PC-3 (cell line): ENCODE measurements around the gene OR7C2. TPM values are rescaled to one million over a fixed set of nuclear protein-coding genes. Genes with fewer than 3 reads are reported as not detected.

Experiments used
- ATAC-seq: fragments of 200-7000 bp; cut with Tn5 transposase; 2 replicates; pipeline ENCODE4 v1.9.1; 2020; ENCODE audit warnings: mild to moderate bottlenecking, moderate library complexity
- Bru-seq: library from RNA; stranded (reverse); fragments of 400-500 nt; gene quantifications from one replicate; lab custom pipeline; 2021; lab: Mats Ljungman, UMichigan
- BruChase-seq, 2 experiments: library from RNA; stranded (reverse); fragments of 400-500 nt; gene quantifications; one replicate each; lab custom pipeline; 2021; lab: Mats Ljungman, UMichigan
- BruUV-seq: library from RNA; stranded (reverse); fragments of 400-500 nt; replicated peaks from 2 replicates; lab custom pipeline; 2021; lab: Mats Ljungman, UMichigan
- CTCF ChIA-PET: fragments of 300-600 bp; sonication (Branson Sonifier 250); formaldehyde crosslinking; loops from one replicate; lab custom pipeline; 2022; ENCODE audit warnings: antibody characterized with exemption; lab: Charles Lee
- POLR2A ChIA-PET: fragments of 300-600 bp; sonication (Branson Sonifier 250); formaldehyde crosslinking; loops from one replicate; lab custom pipeline; 2022; ENCODE audit warnings: antibody characterized with exemption; ENCODE audit not compliant: unreplicated experiment; lab: Charles Lee
- DNase-seq: peaks from one replicate; pipeline ENCODE4 v3.0.0-alpha.2; 2015
- H2AFZ ChIP-seq: fragments of 300-600 bp; sonication (generic); 2 replicates; pipeline ENCODE4 v1.6.0; 2016; ENCODE audit warnings: antibody characterized with exemption, low read length
- H3F3A ChIP-seq: fragments of 300-600 bp; sonication (generic); one replicate; pipeline ENCODE4 v1.6.0; 2017; ENCODE audit warnings: antibody characterized with exemption, low read length, control low read depth, mild to moderate bottlenecking; ENCODE audit not compliant: unreplicated experiment
- H3K27ac ChIP-seq: fragments of 300-600 bp; sonication (generic); 2 replicates; pipeline ENCODE4 v1.5.1; 2016; ENCODE audit warnings: mild to moderate bottlenecking, low read length
- H3K27me3 ChIP-seq: fragments of 300-600 bp; sonication (generic); 2 replicates; pipeline ENCODE4 v1.6.1; 2016; ENCODE audit warnings: low read length, mixed read lengths
- H3K36me3 ChIP-seq: fragments of 300-600 bp; sonication (generic); 2 replicates; pipeline ENCODE4 v1.6.1; 2016; ENCODE audit warnings: low read depth, mixed run types, low read length, mixed read lengths
- H3K4me1 ChIP-seq: fragments of 300-600 bp; sonication (generic); 2 replicates; pipeline ENCODE4 v1.5.1; 2016; ENCODE audit warnings: low read length; ENCODE audit not compliant: insufficient read depth
- H3K4me2 ChIP-seq: fragments of 300-600 bp; sonication (generic); 2 replicates; pipeline ENCODE4 v1.6.0; 2016; ENCODE audit warnings: low read length
- H3K4me3 ChIP-seq: fragments of 300-600 bp; sonication (generic); 2 replicates; pipeline ENCODE4 v1.5.1; 2016; ENCODE audit warnings: mild to moderate bottlenecking, low read length, mixed read lengths
- H3K79me2 ChIP-seq: fragments of 300-600 bp; sonication (generic); 2 replicates; pipeline ENCODE4 v1.6.1; 2017; ENCODE audit warnings: low read length, mixed read lengths
- H3K9ac ChIP-seq: fragments of 300-600 bp; sonication (generic); 2 replicates; pipeline ENCODE4 v1.6.0; 2016; ENCODE audit warnings: mild to moderate bottlenecking, low read length
- H3K9me2 ChIP-seq: fragments of 300-600 bp; sonication (generic); replicated peaks from 2 replicates; pipeline ENCODE4 v1.6.1; 2016; ENCODE audit warnings: mixed run types, low read length, mixed read lengths
- H3K9me3 ChIP-seq: fragments of 300-600 bp; sonication (generic); 2 replicates; pipeline ENCODE4 v1.6.1; 2016; ENCODE audit warnings: low read length, mixed read lengths
- H4K20me1 ChIP-seq: fragments of 300-600 bp; sonication (generic); 2 replicates; pipeline ENCODE4 v1.6.1; 2016; ENCODE audit warnings: low read length, mixed read lengths
- CTCF ChIP-seq: fragments of 300-600 bp; sonication (generic); conservative IDR thresholded peaks from 2 replicates; pipeline ENCODE4 v1.5.1; 2017; ENCODE audit warnings: antibody characterized with exemption, low read depth, mild to moderate bottlenecking, low read length
- EZH2 ChIP-seq: fragments of 300-600 bp; sonication (generic); IDR thresholded peaks from one replicate; pipeline ENCODE4 v1.6.1; 2017; ENCODE audit warnings: antibody characterized with exemption, mild to moderate bottlenecking, low read length; ENCODE audit not compliant: unreplicated experiment
- EZH2phosphoT487 ChIP-seq: fragments of 300-600 bp; sonication (generic); IDR thresholded peaks from 2 replicates; pipeline ENCODE4 v1.6.1; 2018; ENCODE audit warnings: mild to moderate bottlenecking, antibody characterized with exemption, low read length, borderline replicate concordance
- intact Hi-C: fragments of 100-400 bp; cut with micrococcal nuclease; formaldehyde crosslinking; loops from 2 replicates; pipeline ENCODE4 v1.9.0; 2023
- long read RNA-seq: library from polyadenylated mRNA; unstranded; transcript quantifications from one replicate; pipeline ENCODE4 v2.0.0, GENCODE V29; 2021; ENCODE audit not compliant: unreplicated experiment
- total RNA-seq: library from RNA; depleted of rRNA; stranded (reverse); fragments of >200 nt; gene quantifications from 2 replicates; pipeline ENCODE4 v1.2.3, GENCODE V29; 2014; rRNA removed

The OR7C2 gene
- total RNA-seq (not detected in 2 replicates), Bru-seq, nascent RNA (not detected), BruChase-seq, experiment 1, labeled RNA remaining after a 6-hour chase (not detected), BruChase-seq, experiment 2, labeled RNA remaining after a 2-hour chase (not detected)
- long read RNA-seq = 0 reads

- intact Hi-C loops = no loop called here
- no peaks in the 10 kb centered on the region for H3K36me3 ChIP-seq
- DNase-seq (no peak), ATAC-seq (no peak)
- no peaks in the 10 kb centered on the region for H3K79me2 ChIP-seq
- no peaks in the 10 kb centered on the region for H3K4me1 ChIP-seq
- H3K27me3 ChIP-seq = no peaks in the 10 kb centered on the region
- no TSS peak for BruUV-seq
- no peak within 1 kb of the TSS for H3K4me3 ChIP-seq
- H3K9me3 ChIP-seq = 0 out of 2 replicates have a peak, but pooled peaks cover 10% of the 10 kb centered on the region
- no peak within 1 kb of the TSS for H3K27ac ChIP-seq
- no peak within 1 kb of the TSS for H2AFZ ChIP-seq
- no peak within 1 kb of the TSS for H3K4me2 ChIP-seq
- H4K20me1 ChIP-seq = no peaks in the 10 kb centered on the region
- ChIA-PET CTCF (no interaction called here), POLR2A (no interaction called here)
- H3K9ac ChIP-seq = no peak within 1 kb of the TSS
- no peaks in the 10 kb centered on the region for H3K9me2 ChIP-seq
- H3F3A ChIP-seq = no peaks in the 10 kb centered on the region
- no peak for TF ChIP-seq CTCF
- TF ChIP-seq EZH2phosphoT487 = no peak
- no peak for TF ChIP-seq EZH2
These were observed at the start of gene OR7C2 for GRCh38 chr19:14941189-14941588. Gene OR7C2, plus strand, starts transcription at chr19:14941489. Its CDS starts 0 bp downstream, at chr19:14941489.

GRCh38 chr19:14901675-14902260 lies 39.5 kb upstream of the OR7C2 start:
- H3K9me2 ChIP-seq = no peaks in the 10 kb centered on the region
- no peaks in the 10 kb centered on the region for H3K9me3 ChIP-seq
- TF ChIP-seq CTCF = no peak
- TF ChIP-seq EZH2 = no peak
- TF ChIP-seq EZH2phosphoT487 = no peak
- H2AFZ ChIP-seq = no peak overlapping the region
- no peaks in the 10 kb centered on the region for H3K4me1 ChIP-seq
- no peaks in the 10 kb centered on the region for H3K79me2 ChIP-seq
- intact Hi-C loops = no loop called here
- ATAC-seq (peak; percentile 54; the same call in 1 of the 2 replicates), DNase-seq (peak; percentile 64)
- no peaks in the 10 kb centered on the region for H3K36me3 ChIP-seq
- no peak overlapping the region for H3K27ac ChIP-seq
- no peak overlapping the region for H3K9ac ChIP-seq
- BruUV-seq = no TSS peak
- CTCF ChIA-PET = no interaction called here
- no peaks in the 10 kb centered on the region for H3F3A ChIP-seq
- no peaks in the 10 kb centered on the region for H4K20me1 ChIP-seq
- POLR2A ChIA-PET = no interaction called here
- no peak overlapping the region for H3K4me2 ChIP-seq
- H3K27me3 ChIP-seq = peaks cover 47% of the 10 kb centered on the region
- H3K4me3 ChIP-seq = no peak overlapping the region

GRCh38 chr19:14906711-14907110 lies 34.6 kb upstream of the OR7C2 start:
- Histone ChIP-seq H3K27ac (no peak overlapping the region), H4K20me1 (no peaks in the 10 kb centered on the region), H3K79me2 (no peaks in the 10 kb centered on the region), H3K4me1 (no peaks in the 10 kb centered on the region), H3K9me3 (no peaks in the 10 kb centered on the region), H2AFZ (no peak overlapping the region), H3K9ac (no peak overlapping the region), H3K27me3 (peaks cover 26% of the 10 kb centered on the region), H3K9me2 (no peaks in the 10 kb centered on the region), H3K4me3 (no peak overlapping the region), H3K36me3 (no peaks in the 10 kb centered on the region), H3K4me2 (no peak overlapping the region), H3F3A (no peaks in the 10 kb centered on the region)
- no TSS peak for BruUV-seq
- no peak for DNase-seq
- CTCF ChIA-PET = no interaction called here
- ATAC-seq = no peak
- TF ChIP-seq EZH2phosphoT487 (no peak), CTCF (no peak), EZH2 (no peak)
- intact Hi-C loops = no loop called here
- POLR2A ChIA-PET = no interaction called here
